Kidney glomerular epithelial cell (primary cell): ENCODE measurements around the gene CADPS.
A peak's percentile ranks its signal among the peaks of the same experiment; 100 is the strongest.

ENCODE experiments used
- DNase-seq: peaks from one replicate; lab custom pipeline; 2025; lab: John Stamatoyannopoulos, UW

CADPS gene

DNA sequence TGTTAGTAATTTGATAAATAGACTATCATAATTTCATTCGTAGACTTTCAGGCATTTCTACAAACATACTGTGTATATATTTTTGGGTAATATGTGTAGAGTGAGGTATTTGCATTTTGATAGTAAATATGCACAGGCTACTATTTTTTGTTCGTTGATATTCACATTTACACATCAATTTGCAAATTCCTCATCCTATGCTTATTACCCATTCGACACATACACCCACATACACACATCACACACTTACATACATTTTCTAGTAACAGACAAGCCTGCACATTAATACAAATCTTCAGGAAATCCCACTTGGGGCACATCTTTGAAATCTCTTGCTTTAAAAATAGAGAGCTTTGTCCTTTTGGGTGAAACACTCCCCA lies 373.9 kb downstream of the CADPS start:
- DNase-seq, result no peak

DNA sequence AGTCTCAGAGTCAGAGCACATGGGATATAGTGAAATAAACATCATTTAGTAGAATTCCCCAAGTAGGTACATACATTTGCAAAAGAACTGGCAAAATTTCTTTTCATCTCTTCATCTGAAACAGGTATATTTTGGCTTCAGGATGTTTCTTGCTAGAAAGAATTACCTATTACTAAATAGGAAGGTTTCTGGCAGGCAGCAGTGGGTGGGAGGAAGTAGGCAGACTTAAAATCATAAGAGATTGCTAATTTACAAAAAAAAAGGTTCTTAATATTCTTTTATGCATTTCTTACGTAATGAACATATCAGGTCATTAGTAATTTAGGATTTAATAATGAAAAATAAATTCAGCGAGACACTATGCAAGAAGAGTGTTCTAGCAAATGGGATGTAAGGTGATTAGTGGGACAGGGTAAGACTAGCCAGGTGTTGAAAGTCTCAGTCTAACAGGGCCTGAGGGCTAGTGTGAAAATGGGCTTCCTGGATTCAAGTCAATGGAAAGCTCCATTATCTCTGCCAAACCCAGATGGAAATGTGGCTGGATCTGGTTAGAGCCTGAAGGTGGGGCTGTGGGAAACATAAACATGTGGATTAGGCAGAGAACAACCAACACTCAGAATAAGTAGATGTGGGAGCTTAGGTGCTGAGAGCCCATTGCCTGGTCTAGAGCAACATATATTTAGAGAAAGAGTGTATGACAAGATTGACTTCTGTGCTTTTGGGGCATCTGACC lies 374.5 kb downstream of the CADPS start:
- DNase-seq, result no peak

DNA sequence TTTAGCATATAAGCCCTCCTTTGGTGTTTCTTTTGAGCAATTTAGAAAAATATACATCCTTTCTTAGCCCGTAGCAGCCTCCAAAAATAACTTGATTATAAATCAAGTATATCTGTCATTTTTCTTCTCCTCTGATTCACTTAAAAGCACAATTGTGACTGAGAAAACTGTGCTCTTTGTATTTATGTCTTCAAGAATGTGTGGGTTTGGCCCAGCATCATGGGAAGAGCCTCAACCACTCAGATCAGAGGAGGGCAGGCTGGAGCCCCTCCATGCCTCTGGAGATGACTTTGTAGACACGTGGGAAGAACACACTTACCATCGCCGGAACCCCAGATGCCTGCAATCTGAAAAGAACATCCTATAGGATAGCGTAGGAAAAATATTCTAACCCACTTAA lies 378.1 kb downstream of the CADPS start:
- DNase-seq, result no peak

DNA sequence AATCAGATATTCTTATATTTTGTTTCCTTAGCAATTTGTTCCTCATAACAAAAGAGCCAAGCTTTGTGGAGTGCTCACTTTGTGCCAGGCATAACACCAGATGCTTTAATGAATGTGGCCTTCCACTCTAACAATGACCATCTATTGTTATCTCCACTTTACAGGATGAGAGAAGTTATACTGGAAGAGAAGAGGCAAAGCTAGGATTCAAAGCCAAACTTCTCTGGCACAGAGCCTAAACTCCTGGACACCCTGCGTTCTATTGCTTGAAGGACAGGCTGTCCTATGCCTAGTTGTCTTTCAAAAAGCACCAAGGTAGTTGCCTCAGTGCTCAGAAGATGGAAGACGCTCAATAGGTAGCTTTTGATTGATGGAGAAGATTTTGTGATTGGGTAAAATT lies 378.7 kb downstream of the CADPS start:
- DNase-seq, result no peak

DNA sequence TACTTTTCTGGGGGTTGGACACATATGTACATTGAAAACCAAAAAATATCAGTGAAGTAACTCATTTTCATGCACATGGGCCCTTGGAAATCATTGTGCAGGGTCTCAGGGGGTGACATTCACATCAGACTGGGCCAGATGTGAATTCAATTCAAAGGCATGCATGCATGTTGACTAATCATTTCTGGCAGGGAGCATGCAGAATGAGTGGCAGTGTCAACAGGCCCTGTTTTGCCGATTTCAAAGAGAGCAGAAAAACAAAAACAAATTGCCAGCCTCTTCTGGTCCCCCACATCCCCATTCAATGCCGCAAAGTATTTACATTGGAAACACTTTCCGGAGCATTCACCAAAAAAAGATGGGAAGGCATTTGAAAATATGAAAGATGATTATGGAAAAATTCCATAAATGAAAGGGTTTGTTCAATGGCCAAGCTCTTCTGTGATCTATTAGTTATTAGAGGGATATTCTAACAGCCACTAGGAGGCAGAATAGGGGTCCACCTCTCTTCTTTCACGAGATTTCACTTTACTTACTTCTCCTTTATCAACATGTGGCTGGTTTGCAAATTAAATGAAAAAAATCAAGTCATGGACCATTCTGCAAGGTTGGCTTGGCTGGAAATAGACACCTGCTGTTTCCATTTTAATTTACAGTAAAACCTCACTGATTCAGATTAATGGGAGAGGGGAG lies 382.0 kb downstream of the CADPS start:
- DNase-seq, result no peak

DNA sequence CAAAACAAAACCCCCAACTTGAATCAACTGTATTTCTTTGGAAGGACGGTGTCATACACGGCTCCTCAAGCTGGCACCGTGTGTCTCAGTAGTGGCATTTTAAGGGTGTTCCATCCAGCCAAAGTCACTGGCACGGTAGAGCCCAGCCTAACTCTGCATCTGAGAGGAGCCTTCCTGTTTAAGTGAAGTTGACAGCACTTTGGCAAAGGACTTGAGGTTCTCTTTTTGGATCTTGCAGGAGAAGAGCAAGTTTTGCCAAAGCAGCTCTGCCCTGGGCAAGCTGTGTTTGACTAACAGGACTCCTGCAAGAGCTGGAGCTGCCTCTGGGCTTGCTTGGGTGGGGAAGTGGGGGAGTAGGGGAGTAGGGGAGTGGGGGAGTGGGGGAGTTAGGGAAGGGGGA lies 392.3 kb downstream of the CADPS start:
- DNase-seq, result no peak

DNA sequence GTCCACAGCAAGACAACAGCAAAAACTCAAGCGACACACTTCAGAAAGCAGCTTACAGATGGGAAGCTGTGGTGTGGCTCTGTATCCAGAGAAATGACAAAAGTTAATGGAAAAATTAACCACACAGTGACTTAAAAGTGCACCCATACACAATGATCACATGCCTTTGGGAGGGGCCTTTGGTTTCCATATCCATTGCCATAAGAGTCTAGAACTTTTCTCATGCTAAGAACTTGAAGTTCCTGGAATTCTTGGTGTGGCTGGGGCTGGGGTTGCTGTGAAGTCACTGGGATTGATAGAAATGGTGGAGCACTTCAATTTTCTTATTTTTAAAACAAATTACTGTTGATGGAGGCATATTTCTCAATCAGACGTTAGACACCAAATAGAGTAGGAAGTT lies 393.3 kb downstream of the CADPS start:
- DNase-seq, result no peak

DNA sequence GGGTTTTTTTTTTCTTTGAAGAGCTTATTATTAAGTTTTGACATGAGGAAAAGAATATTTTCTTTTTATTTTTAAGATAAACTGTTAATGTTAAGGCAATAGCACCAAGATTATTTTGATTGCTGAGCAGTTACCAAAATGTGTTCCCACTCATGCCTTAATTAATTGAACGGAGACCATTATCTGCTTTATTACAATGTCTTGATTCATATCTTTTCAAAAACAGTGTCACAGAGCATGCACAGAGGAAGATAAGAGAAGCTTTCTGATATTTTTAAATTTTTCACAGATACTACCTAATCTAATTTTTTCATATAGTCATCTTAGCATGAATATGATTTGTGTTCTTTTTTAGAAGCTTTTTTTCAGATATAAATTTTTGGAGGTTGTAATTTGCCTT lies 395.2 kb downstream of the CADPS start:
- no peak for DNase-seq

DNA sequence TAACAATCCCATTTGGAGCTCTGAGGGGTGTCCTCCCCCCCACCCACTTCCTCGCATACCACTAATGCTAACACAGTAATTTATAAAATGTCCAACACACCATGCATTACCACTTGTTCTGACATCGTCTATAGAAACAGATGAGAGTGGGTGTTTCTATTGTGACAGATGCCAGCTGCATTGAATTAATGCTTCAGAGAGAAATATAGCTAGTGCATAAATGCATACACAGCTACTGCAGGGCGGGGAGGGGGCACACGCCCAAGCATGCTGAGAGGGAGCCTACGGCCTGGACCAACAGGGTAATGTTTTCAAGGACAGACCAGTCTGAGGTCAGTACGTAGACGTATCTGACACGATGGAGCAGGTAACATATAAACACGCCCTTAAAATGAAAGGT lies 395.9 kb downstream of the CADPS start:
- DNase-seq, result no peak

DNA sequence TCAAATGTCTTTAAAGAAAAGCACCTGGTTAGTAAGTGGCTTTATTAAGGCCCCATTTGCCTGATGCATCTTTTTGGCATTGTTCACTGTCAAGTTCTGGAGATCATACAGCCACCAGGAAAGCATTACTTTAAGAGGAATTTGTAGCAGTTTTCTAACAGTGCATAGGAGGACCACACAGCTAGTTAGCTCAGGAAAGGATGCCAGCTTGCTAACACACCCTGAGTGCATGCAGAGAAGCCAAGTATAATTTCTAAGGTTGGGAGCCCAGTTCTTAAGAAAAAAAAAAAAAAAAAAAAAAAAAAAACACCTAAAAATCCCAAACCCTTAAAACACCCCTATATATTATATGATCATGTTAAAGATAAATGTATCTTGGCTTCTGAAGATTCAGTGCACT lies 399.9 kb downstream of the CADPS start:
- no peak for DNase-seq

DNA sequence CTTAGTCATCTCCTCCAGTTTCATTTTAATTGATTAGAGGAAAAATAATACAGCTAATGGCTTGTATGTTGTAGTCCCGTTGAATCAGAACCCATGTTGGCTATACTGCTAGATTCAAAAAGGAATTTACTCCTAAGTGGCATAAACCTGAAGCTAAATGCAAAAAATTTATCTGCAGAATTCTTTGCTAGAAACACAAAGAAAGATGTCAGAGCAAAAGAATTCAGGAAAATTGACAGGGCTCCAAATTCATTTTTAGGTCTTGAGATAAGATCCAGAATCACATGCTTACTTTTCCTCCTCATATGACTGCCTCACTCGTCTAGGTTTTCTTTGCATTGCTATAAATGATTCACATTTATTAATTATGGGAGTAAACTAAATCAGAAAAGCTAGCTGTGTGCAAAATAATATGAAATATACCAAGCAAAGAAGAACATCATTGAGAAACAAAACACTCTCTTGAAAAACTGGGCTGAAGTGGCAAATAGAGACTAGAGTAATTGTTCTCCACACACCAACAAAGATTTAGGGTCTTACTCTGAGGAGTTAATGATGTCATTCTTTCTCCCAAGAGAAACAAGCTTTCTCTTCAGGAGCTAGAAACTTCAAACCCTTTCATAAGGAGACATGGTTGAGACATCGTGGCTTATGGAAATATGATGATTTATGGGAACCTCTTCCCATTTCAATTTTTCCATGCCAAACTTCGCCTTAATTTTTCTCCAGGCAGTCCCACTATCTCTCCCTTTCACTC lies 407.1 kb downstream of the CADPS start:
- DNase-seq, result no peak

DNA sequence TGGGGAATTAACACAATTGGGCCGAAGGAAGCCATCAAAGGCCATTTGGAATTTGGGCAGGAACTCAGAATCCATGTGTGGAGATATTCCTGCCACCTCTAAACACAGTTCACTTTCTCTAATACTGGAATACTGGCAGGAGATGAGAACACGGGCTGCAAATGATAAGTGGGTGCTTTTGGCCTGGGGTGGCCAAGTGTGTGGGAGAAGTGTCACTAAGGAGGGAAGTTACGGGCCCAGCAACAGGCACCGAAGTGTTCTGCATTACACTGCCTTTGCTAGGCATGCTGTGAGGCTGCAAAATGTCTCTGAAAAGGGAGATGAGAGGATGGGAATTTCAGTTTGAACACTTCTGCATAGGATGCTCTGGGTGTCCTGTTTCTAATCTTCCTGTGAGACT lies 412.4 kb downstream of the CADPS start:
- DNase-seq, result no peak

DNA sequence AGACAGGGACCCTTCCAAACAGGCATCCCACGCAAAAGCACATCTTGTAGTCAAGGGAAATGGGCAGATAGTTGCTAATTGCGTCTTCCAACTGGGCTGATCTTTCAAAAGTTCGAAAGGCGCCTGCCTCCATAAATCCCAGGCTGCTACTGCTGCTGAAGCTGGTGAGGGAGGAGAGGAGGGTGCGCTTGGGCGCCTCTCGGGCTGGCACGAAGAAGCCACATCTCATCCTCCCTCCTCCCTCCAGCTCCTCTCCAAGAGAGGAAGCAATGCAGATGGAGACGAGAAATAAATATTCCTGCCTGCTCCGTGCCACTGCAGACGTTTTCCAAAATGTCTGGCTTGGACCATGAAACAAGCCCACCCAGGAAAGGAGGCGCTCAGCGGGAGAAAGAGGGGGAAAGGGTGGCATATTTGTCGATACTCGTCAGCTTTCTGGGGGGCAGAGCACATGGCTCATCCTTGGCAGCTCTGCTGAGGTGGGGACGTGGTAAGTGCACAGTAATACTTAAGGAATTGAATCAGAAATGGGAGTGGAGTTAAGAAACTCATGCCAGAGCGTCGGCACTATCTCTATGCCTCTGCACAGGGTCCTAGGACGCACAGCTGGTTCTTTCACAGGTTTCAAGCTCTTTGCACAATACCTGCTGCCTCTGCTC lies 413.0 kb downstream of the CADPS start:
- DNase-seq, result peak; percentile 4

DNA sequence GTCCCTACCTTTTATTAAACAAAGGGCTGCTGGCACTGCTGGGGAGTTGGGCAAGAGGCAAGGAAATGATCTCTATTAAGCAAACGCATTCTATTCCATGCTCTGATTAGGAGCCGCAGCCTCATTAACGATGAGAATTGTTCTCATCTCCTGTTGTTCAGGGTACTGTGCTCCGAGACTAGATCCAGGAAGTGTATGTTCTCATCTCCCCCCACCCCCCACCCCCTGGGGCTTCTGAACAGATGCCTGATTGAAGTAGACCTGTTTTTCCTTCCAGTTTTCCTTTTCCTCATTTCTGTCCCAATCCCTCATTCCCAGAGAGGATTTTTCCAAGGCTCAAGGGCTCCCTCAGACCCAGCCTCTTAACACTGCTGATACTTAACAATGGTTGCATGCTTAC lies 420.3 kb downstream of the CADPS start:
- DNase-seq, result no peak

DNA sequence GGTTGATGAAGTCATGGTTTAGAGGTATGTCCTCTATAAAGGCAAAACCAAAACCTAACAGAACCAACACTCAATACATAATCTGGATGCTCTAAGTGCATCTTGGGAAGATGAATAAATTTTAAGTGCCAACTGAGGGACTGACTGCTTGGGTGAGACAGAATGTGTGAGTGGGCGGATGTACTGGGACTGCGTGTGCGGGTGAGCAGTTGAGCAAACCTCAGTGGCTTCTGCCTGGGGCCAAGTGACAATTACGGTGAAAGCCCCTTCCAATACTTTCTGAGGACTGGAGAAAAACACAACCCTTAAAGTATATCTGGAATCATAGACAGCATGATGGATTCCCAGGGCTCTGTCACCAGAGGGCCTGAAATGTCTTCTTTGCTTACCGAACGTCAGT lies 421.8 kb downstream of the CADPS start:
- DNase-seq, result no peak

DNA sequence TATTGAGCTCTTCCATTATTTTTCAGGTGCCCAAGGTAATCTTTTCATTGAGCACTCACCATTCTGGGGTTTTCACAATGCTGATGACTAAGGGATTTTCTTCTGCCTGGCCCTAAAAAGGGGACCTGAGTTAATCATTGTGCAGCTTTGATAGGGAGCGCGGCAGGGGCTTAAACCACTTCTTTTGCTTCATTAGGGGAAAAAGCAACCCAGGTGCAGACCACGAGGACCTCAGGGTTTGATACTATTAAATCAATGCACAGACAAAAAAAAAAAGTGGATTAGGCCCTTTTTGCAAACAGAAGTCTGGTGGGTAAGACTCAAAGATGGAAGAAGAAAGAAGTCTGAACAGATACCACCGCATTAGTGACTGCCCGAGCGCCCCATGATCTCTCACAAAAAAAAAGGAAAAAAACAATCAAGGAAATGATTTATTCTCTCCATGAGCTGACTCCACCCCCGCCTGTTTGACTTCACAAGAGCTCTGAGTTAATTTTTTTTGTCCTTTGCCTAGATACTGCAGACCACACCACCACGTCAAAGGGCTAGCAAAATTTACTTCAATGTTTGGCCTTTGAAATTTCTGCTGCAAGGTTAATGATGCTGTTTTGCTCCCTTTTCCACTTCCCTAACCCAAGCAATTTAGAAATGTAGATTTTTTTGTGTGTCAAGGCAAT lies 423.9 kb downstream of the CADPS start:
- DNase-seq, result no peak

DNA sequence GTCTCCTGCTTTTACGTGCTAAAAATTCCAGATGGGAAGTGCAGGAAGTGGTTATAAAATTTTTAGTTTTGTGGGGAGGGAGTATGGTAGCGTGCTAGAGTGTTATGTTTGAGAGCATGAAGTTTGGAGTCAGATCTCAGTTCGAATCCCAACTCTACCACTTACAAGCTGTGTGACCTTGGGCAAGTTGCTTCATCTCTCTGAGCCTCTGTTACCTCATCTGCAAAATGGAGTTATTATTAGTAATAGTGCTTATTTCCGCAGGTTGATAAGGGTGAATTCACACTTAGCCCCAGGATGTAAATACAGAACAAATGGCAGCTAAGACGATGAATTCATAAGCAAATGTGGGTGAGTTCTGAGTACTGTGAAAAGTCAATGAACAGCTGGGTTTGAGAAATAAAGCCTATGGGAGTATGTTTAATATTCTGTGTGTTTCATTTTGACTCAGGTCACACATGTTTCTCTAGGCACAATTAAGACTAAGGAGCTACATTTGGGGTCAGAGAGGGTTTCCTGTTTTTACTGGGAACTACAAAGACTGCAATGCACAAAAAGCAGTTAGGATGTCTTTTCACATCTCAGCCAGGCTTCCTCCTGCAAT lies 428.8 kb downstream of the CADPS start:
- no peak for DNase-seq

DNA sequence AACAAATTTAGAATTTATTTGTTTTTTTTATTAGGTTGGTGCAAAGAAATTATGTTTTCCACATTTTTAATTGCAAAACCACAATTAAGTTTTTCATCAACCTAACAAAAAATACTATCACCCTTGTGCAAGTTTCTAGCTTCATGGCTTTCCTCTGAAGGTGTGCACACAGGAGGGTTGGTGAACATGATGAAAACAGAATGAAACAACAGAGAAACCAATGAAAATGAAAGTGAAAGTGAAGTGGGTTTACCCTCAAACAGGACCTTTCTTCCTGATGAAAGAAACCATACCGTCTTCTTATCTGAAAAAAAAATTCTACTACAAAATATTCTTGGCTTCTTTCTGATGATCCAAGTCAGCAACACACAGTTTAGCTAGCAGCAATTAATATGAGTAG lies 429.9 kb downstream of the CADPS start:
- DNase-seq, result no peak

DNA sequence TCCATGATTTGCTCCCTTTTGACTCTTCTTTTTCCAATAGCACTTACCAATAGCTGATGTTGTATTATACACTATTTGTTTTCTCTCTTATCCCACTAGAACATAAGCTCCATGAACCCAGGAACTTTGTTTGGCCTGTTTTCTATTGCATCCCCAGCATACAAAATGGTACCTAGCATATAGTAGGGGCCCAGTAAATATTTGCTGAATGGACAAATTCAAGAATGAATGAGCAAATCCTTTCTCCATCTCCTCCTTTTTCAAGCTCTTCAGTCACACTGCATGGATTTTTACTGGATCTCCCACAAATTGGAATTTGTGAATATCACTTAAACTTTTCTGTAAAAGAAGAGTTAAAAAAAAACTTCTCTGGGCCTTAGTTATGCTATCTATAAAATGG lies 435.2 kb downstream of the CADPS start:
- DNase-seq, result no peak

DNA sequence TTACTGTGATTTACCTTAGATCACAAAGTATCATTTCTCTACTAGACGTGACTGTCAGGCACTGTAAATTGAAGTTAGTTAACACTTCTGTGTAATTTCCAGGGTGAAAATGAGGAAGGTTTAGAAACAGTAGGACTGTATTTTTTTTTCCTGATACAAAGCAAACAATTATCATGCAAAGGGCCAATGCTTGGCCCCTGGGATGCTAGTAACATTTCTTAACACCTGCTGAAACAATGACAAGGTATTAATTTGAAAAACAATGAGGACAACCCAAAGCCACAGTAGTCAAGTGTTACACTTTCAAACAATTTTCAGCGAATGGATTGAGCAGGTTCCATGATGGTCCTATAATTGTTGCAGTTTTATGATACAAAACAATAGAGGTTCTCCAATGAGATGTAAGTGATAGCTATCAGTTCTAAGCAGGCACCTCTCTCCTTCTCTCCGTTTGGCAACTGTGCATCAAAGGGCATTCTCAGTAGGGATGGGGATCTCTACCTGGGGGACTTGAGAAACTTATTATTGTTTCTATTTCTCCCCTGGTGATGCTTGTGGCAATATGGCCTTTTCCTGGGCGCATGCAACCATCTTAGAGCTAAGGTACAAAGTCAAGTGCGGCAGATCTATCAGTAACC lies 435.9 kb downstream of the CADPS start:
- DNase-seq, result no peak

DNA sequence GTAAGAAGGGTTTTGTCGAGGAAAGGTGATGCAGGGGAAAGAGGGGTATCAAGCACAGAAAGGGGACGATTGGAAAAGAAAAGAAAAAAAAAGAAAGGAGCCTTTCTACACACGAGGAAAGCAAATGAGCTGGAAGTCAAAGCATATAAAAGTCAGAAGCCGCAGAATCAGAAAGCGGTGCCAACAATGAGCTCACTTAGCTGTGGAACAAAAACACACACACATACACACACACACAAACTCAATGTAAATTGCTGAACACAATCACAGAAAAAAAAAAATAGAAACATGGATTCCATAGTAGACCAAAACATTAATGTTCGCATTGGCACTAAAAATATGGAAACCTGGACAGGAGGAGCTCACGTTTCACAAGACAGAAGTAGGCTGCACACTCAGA lies 438.4 kb downstream of the CADPS start:
- no peak for DNase-seq
